GM11168 (cell line): ENCODE results near the gene KIRREL3.

ENCODE experiments used
- in situ Hi-C: fragments of 300-500 bp; cut with MboI; formaldehyde crosslinking; loops from one replicate; pipeline ENCODE4 v1.12.0; 2022; ENCODE audit warnings: low sequenced_read_pairs; ENCODE audit not compliant: unreplicated experiment

KIRREL3 gene

DNA sequence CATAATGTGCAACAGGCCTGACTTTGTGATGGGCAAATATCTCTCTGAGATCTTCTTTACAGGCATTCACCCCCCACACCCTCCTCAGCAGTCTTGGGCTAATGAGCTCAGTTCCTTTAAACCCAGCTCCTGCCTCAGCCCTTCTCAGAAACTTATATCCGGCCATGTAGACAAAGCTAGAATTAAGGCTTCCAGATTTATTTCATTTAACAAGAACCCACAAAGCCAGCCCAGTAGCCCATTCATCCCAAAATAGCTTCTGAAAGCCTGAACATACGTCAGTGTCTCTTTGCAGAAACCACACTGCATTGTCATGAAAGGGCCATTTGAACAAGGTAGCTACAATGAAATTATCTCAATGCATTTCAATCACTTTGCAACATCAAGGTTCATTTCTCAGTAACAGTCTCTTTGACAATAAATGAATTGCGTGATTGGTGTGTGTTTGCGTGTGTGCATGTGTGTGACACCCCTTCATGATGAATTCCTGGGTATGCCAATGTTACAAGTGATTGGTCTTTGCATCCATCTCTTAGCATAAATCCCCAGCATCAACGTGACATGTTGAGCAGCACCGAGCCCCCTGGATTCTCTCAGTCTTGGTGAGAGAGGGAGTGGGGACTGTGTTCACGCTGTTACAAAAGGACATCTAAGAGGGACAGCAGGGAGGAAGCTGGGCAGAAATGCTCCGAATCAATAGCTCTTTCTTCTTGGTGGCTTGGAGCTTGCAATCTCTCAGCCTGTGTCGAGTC lies 299.6 kb downstream of the KIRREL3 start:
- in situ Hi-C loops = loop anchor here (25.0 kb wide), 1 partner anchor 161 kb away; no protein-coding TSS in a partner anchor

DNA sequence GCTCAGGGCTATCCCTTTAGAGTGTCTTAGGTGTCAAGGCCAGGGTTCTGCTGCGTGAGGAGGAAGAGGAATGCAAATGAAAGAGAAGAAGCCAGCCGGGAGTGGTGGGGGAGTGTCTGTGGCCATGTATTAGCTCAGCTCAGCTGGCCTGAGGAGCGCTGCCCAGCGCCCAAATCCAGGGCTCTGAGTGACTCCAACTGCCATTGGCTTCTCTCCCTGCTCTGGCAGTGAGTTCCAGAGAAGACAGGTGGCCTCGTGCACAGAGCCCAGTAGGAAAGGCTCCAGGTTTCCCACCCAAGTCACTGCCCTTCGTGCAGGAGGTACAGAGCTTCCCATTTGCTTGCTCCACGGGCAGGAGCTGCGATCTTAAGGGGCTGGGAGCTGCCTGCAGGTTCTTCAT lies 302.0 kb downstream of the KIRREL3 start:
- in situ Hi-C loops = no loop called here

DNA sequence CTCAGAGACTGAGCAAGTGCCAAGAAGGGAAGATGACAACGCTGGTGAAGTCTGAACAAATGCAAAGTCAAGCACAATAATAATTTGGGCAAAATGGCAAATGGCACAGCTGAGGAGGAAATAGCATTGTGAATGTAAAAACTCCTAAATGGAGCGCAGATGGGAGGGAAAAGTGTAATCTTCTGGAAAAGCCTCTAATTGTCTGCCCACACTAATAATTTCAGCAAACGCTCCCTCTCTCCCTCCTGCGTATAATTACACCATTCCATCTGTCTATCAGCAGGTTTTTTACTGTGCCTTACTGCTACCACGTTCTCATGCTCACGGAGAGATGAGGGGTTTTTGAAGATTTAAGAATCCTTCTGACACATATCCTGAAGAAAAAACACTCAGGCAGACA lies 302.6 kb downstream of the KIRREL3 start:
- in situ Hi-C loops = no loop called here

DNA sequence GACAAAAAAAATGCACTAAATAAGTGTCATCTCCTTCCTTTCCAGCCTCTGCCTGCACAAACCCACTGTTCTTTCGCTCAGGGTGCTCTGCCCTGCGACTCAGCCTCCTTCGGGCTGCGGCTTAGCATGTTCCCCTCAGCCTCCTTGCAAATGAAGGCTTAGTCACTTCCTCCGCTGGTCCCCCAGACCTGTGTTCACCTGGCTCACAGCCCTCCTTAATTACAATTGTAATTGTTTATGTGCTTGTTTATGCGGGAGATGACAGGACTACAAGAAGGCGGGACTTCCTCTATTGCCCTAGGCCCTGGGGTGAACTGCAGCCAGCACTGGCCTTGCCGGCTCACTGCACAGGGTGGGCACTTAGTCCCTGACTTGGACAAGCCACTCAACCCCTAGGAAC lies 303.6 kb downstream of the KIRREL3 start:
- in situ Hi-C loops = no loop called here

DNA sequence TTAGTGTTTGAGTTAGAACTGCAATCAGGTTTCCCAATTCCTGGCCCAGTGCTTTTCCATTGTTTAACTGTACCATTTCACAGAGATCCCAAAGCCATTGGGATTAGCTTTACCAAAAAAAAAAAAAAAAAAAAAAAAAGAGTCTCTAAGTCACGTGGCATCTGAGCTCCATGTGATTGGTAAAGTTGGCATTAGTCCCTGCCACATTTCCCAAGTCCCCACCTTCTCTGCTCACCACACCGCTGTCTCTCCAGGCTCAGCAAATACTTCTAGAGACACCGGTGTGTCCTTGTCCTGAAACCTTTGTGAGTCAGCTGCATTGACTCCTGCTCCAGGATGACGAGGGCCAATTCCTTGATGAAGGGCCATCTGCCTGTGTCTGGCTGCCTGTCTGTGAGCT lies 305.3 kb downstream of the KIRREL3 start:
- in situ Hi-C loops = no loop called here

DNA sequence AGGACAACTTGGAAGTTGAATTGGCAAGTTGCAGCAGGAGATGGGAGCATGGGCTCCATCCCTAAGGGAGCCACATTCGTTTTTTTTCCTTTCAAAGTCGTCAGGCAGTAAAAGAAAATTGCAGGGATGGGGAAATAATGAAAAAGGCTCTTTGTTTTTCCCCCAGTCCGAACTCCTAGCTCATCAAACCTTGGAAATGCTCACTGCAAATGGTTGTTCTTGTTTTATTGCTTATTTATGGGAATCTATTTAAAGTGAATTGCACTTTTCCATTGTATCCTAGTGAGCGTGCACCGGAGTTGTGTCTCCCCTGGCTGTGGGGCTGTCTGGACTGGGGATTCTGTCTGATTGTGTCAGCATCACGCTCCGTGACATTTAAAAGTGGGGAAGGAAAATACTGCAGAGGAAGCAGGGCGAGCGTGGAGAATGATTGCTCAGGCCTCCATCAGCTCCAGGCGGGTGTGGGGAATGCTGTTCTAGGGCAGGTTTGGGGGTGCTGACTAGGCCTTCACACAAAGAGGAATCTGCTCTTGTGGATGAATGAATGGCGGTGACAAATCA lies 306.4 kb downstream of the KIRREL3 start:
- in situ Hi-C loops = no loop called here

DNA sequence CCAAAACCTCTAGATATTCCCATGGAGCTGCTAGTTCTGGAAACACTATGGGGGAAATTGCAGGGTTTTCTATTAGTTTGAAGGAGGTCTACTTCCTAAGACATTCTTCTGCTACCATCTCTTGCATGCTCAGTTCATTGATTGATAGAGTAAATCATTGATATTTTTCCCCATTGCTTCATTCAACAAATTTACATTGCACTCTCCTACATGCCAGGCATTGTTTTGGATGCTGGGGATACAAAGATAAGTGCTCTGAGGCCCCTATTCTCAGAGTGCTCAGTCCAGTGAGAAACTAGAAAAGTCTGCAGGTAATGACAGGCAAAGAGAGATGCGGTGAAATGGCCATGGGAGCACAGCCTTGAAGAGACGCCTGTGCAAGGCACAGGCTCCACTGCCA lies 313.1 kb downstream of the KIRREL3 start:
- in situ Hi-C loops = no loop called here

DNA sequence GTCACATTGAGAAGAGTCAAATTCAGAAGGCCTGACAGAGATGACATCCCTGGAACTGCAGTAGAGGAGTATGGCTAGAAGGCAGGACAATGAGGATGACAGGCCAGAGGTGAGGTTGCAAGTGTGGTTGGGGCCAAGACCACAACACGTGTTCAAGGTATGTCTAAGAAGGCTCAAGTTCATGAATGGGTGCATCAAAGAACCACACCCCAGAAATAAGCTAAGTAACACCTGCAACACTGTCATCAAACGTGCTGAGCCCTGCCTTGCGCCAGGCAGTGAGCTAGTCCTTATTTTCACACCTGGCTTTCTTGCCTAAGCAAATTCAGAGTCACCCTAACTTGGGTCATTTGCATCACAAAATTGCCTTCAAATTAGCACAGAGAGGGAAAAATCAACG lies 313.6 kb downstream of the KIRREL3 start:
- in situ Hi-C loops = no loop called here

DNA sequence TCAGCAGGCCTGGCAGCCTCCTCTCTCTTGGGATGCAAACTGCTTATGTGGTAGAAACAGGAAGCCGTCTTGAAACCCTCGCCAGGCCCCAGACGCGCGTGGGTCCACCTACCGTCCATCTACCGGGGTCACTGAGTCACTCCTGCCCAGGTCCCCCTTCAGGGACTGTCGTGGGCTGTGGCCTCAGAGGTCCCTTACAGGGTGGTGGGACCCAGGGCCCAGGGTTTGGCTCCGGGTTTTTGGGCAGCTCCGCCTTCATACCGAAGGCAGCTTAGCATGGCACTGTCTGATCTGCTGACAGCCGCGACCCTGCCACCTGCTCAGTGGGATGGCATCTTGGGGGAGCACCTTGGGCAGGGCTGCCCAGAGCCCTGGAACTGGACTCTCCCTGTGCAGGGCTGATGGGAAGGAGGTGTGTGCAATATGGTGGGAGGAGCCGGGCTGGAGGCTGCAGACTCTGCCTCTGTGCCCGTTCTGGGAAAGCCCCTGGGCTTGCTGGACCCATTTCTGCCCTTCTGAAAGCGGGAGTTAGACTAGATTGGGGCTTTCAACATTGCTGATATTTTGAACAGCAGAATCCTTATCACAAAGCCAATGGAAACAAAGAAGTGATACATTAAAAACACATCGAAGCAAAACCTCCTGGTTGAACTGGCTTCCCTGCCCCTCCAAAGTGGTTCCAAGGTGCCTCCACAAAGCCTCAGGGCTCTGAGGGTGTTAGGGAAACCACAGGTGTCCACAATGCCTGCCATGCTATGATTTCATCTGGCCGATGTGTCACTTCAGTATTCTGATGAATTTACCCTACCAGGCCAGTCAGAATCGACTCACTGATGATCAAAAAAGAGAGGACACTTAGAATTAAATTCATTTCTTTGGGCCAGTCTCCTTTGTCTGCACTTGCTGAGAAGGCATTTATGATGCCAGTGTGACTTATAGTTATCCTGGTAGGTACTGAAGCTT lies 316.5 kb downstream of the KIRREL3 start:
- in situ Hi-C loops = no loop called here

DNA sequence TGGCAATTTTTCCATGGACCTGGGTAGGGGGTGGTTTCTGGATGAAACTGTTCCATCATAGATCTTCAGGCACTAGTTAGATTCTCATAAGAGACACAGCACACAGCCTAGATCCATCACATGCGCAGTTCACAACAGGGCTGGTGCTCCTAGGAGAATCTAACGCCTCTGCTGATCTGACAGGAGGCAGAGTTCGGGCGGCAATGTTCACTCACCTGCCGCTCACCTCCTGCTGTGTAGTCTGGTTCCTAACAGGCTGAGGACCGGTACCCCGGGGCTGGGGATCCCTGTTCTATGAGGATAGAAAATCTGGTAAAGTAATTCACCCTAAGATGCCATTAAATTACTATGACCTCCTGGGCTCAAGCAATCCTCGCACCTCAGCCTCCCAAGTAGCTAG lies 318.0 kb downstream of the KIRREL3 start:
- in situ Hi-C loops = no loop called here

DNA sequence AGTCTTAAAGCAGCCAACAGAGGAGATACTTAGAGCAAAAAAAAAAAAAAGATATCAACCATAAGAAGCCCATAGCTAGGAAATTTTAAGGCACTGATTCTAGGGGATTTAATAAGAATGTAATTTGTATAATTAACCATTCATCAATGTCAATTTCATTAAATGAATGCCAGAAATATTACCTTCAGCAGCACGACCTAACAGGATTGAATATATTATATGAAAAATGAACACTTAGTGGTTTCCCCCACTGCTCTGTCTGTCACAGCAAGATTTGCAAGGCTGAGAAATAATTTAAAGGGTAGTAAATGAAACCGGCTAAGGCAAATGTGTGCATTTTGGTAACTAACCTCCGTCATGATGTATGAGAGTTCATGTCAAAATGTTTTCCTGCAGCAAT lies 319.9 kb downstream of the KIRREL3 start:
- in situ Hi-C loops = no loop called here

DNA sequence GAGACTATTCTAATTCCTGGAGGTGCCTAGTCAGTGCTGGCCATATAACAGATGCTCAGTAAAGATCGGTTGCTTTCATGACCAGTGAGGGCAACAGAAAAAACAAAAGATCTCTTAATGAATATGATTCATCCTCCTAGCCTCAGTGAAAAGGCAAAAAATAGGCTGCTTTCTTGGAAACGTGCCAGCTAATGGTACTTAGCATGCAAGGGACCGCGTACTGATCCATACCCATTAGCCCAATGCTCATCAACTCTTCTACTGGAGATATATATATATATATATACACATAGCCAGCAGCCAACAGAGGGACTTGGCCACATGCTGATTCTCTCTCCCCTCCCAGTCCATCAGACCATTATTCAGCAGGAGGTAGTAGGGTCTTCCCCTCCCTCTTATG lies 320.4 kb downstream of the KIRREL3 start:
- in situ Hi-C loops = no loop called here

DNA sequence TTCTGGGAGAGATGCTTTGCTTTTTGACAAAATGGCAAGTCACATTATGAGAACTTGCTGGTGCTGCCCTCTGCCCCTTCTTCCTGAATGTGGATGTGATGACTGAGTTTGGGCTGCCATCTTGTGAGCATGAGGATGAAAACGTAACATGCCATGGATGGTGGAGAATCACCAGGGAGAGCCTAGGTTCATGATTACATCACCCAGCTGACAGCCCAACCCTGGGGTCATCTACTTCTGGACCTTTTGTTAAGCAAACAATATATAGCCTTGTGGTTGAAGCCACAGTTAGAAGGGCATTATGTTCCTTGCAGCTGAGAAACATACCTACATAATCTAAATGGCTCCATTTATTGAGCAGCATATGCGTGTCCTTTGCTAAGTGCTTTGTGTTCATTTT lies 321.5 kb downstream of the KIRREL3 start:
- in situ Hi-C loops = no loop called here

DNA sequence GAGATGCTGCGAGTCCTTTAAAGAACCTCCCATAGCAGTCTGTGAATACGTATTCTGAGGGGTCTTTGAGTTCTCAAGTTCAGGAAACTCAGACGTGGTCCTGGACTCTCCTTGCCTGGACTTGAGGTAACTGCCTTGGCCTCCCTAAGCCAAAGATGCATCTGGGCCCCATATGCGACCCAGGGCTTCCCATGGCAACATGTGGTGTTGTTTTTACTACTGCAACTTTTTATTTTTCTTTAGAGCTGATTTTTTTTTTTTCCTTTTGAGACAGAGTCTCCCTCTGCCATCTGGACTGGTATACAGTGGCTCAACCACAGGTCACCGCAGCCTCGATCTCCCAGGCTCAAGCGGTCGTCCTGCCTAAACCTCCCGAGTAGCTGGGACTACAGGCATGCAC lies 324.0 kb downstream of the KIRREL3 start:
- in situ Hi-C loops = no loop called here

DNA sequence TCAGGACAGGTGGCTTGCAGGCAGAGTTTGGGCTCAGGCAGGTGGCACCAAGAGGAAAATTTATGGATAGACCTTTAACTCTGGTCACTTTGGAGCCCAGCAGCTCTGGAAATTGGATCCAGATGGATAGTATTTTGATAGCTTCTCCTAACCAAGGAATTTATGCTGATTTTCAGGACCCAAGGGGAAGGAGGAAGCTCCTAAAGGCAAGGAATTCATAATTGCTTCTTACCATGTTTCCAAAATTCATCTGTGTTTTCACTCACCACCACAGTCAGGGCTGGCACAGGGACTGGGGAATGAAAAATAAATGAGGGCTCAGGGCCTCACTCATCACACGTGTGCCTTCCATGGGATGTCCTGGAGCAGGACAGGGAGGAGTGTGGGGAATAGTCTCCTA lies 327.3 kb downstream of the KIRREL3 start:
- in situ Hi-C loops = no loop called here

DNA sequence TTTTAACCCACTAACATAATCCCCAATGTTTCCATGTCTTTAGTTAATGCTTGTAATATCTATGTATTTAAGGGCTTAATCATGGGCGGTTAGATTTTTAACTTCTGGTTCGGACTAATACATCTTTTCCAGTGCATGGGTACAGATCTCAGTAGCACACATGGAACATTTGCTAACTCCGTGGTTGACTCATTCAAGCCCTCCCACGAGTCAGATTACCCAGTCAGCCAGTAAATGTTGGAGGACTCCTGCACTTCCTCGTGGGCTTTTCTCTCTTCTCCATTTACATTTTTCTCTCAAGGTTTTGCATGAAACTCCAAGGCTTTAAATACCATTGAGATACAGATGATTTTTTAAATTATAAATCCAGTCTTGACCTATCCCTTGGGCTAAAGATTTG lies 331.2 kb downstream of the KIRREL3 start:
- in situ Hi-C loops = no loop called here

DNA sequence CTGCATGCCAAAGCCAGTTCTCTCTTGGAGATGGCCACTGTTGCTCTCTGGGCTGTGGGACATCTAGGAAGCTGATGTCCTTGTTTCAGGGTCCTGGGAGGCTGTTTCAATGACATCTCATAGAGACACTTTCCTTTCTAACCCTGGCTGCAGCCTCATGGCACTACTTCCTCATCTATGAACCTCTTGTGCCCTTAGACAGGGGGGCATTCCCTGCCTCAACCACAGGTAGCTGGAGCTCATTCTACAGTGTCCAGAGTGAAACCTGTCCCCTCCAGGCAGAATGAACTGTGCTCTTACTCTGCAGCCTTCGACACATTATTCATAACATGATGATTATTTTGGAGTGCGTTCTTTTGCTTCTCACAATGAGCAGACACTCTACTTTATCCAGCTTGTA lies 335.9 kb downstream of the KIRREL3 start:
- in situ Hi-C loops = no loop called here

DNA sequence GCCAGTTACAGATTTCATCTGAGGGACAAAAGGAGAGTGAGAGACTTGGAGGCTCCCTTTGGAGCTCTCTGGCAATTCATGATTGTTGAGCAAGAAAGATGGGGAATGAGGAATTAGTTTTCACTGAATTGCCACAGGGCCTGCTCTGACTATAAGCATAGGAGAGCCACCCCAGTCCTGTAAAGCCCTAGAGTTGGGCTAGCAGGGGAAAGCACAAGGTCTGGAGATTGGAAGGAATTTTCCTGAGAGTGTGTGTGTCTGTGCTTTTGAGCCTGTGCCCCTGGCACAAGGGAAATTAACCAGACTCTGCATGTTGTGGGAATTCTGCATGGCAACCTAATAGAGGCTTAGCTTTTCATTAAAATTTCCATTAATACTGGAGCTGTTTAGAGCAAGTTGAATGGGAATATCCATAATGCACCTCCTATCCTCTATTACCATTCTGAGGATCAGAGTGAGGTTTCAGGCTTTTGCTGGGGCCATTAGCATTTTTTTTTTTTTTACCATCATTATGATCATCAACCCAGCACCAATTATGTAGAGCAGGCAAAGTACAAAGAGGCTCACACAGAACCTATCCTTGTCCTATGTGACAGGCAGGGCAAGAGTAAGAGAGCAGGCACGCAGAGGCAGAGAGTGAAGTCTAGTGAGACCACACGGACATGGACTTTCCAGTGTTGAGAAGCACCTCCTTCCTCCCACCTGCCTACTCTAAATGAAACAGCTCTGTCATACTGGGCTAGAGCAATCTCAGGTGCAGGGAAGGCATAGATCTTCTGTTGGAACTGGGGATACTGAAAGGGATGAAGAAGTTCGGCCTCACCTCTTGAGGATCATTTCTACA lies 336.6 kb downstream of the KIRREL3 start:
- in situ Hi-C loops = no loop called here

DNA sequence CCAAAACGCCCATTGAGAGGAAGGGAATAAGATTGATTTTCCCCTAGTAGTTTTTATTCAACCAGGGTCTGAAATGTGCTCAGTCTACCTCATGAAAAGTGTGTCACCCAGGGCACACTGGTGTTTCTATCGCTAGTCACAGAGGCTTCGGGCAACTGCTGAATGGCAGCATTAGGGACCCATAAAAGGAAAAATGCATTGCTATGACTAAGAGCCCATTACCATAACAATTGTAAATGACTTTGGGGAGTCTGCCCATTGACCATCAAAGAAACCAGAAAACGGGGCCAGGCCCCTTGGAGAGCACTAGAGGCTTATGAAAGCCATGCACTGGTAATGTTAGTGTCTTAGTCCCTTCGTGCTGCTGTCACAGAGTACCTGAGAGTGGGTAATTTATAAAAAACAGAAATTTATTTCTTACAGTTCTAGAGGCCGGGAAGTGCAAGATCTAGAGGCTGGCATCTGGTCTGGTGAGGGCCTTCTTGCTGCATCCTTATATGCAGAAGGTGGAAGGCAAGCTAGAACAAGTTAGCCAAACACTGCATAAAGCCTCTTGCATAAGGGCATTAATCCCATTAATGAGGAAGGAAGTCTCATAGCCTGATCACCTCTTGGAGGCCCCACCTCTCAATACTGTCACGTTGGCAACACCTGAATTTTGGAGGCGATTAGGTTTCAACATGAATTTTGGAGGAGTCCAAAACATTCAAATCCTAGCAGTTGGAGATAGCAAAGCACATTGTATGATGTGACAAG lies 338.4 kb downstream of the KIRREL3 start:
- in situ Hi-C loops = no loop called here
